Liver (tissue), 9 donors: ENCODE measurements around the gene MLEC. TPM values are rescaled to one million over a fixed set of nuclear protein-coding genes. Genes with fewer than 3 reads are reported as not detected.

ENCODE experiments used
- DNase-seq: peaks from one replicate; pipeline ENCODE4 v3.0.0-alpha.2; 2017; ENCODE audit warnings: low spot score
- H3K27ac ChIP-seq, 2 donors: one replicate each; pipeline ENCODE4 v1.7.0; 2013; ENCODE audit warnings: inconsistent platforms in 2 of 2, low read length in 2 of 2, control low read depth in 1 of 2, low read depth in 1 of 2, mild to moderate bottlenecking in 1 of 2
- H3K27me3 ChIP-seq, 4 donors: one replicate each; pipeline versions ENCODE4 v1.6.1 to v1.7.0; 2013; ENCODE audit warnings: low read length in 3 of 4, inconsistent platforms in 1 of 4, mild to moderate bottlenecking in 1 of 4, moderate library complexity in 1 of 4; ENCODE audit not compliant: control insufficient read depth in 4 of 4, insufficient read depth in 4 of 4
- H3K36me3 ChIP-seq, 4 donors: one replicate each; pipeline versions ENCODE4 v1.6.1 to v1.7.0; 2013; ENCODE audit warnings: low read length in 3 of 4, mild to moderate bottlenecking in 3 of 4, low read depth in 1 of 4, moderate library complexity in 1 of 4; ENCODE audit not compliant: control insufficient read depth in 4 of 4, insufficient read depth in 3 of 4
- H3K4me1 ChIP-seq, 4 donors: one replicate each; pipeline versions ENCODE4 v1.6.1 to v1.7.0; 2013; ENCODE audit warnings: low read length in 3 of 4, mild to moderate bottlenecking in 3 of 4, moderate library complexity in 1 of 4; ENCODE audit not compliant: control insufficient read depth in 4 of 4, insufficient read depth in 4 of 4
- H3K4me3 ChIP-seq, 3 donors: one replicate each; pipeline versions ENCODE4 v1.6.1 to v1.7.0; 2013; ENCODE audit warnings: low read length in 3 of 3, control low read depth in 1 of 3, low read depth in 1 of 3, mild to moderate bottlenecking in 1 of 3
- H3K9ac ChIP-seq, 2 donors: one replicate each; pipeline ENCODE4 v1.7.0; 2013; ENCODE audit warnings: low read length in 2 of 2, mild to moderate bottlenecking in 2 of 2, moderate library complexity in 2 of 2, control low read depth in 1 of 2, low read depth in 1 of 2
- H3K9me3 ChIP-seq, 4 donors: one replicate each; pipeline versions ENCODE4 v1.6.1 to v1.7.0; 2013; ENCODE audit warnings: low read length in 3 of 4; ENCODE audit not compliant: control insufficient read depth in 4 of 4
- EGR1 ChIP-seq, 2 donors: IDR thresholded peaks; 2 replicates each; pipeline ENCODE4 v1.6.1; 2016 to 2018; ENCODE audit warnings: antibody characterized with exemption in 2 of 2, low read depth in 2 of 2
- FOXA1 ChIP-seq: IDR thresholded peaks from 2 replicates; pipeline ENCODE4 v1.6.1; 2016; ENCODE audit warnings: antibody characterized with exemption
- FOXA2 ChIP-seq: IDR thresholded peaks from 2 replicates; pipeline ENCODE4 v1.6.1; 2016; ENCODE audit warnings: antibody characterized with exemption
- GABPA ChIP-seq, 2 donors: IDR thresholded peaks in 1 of 2; conservative IDR thresholded peaks in 1 of 2; 2 replicates each; pipeline ENCODE4 v1.6.1; 2016; ENCODE audit warnings: antibody characterized with exemption in 2 of 2, mild to moderate bottlenecking in 1 of 2, moderate library complexity in 1 of 2
- HNF4A ChIP-seq, 2 donors: conservative IDR thresholded peaks; 2 replicates each; pipeline ENCODE4 v1.6.1; 2016; ENCODE audit warnings: antibody characterized with exemption in 2 of 2, mild to moderate bottlenecking in 2 of 2
- HNF4G ChIP-seq: IDR thresholded peaks from 2 replicates; pipeline ENCODE4 v1.6.1; 2016; ENCODE audit warnings: antibody characterized with exemption
- JUND ChIP-seq, 2 donors: IDR thresholded peaks; 2 replicates each; pipeline ENCODE4 v1.6.1; 2016; ENCODE audit warnings: antibody characterized with exemption in 2 of 2
- NR2F2 ChIP-seq: IDR thresholded peaks from 2 replicates; pipeline ENCODE4 v1.6.1; 2016; ENCODE audit warnings: antibody characterized with exemption
- RAD21 ChIP-seq, 2 donors: IDR thresholded peaks; 2 replicates each; pipeline ENCODE4 v1.6.1; 2016; ENCODE audit warnings: antibody characterized with exemption in 2 of 2, mild to moderate bottlenecking in 2 of 2
- RXRA ChIP-seq, 2 donors: IDR thresholded peaks; 2 replicates each; pipeline ENCODE4 v1.6.1; 2017 to 2018; ENCODE audit warnings: antibody characterized with exemption in 2 of 2, mild to moderate bottlenecking in 1 of 2
- SP1 ChIP-seq: IDR thresholded peaks from 2 replicates; pipeline ENCODE4 v1.6.1; 2018; ENCODE audit warnings: antibody characterized with exemption, mild to moderate bottlenecking
- TAF1 ChIP-seq: conservative IDR thresholded peaks from 2 replicates; pipeline ENCODE4 v1.6.1; 2016; ENCODE audit warnings: antibody characterized with exemption, mild to moderate bottlenecking
- YY1 ChIP-seq: IDR thresholded peaks from 2 replicates; pipeline ENCODE4 v1.6.1; 2016; ENCODE audit warnings: antibody characterized with exemption, mild to moderate bottlenecking
- ZBTB33 ChIP-seq: IDR thresholded peaks from 2 replicates; pipeline ENCODE4 v1.6.1; 2016; ENCODE audit warnings: antibody characterized with exemption
- WGBS: extraction: QIAGEN DNeasy Blood & Tissue Kit; methylation state at CpG from one replicate; pipeline ENCODE4 v1.1.7; 2013; 5-methylcytosine and 5-hydroxymethylcytosine counted together
- polyA plus RNA-seq, 2 donors: library from polyadenylated mRNA; stranded (reverse) in 1 of 2; unstranded in 1 of 2; fragments of 200-250 nt in 1 of 2; fragments of >200 nt in 1 of 2; fragmentation: Nextera tagmentation in 1 of 2; extraction: Ambion mirVana in 1 of 2; gene quantifications; one replicate each; pipeline versions ENCODE4 v1.2.1 to v1.2.3, GENCODE V29; 2013 to 2015
- total RNA-seq, 2 donors: library from RNA; depleted of rRNA; stranded (reverse); fragments of >200 nt; gene quantifications; one replicate each; pipeline ENCODE4 v1.2.3, GENCODE V29; 2014
- TF ChIP-seq, protein P1 (sequence below): IDR thresholded peaks from 2 replicates; pipeline ENCODE4 v1.6.1; 2016; ENCODE audit warnings: antibody characterized with exemption
- TF ChIP-seq, protein P2 (sequence below): fragments of 150-350 bp; IDR thresholded peaks from 2 replicates; pipeline ENCODE4 v1.5.1; 2017; ENCODE audit warnings: improper control_type of control experiment, low read depth, low read length; ENCODE audit not compliant: missing input control
- TF ChIP-seq, protein P3 (sequence below): IDR thresholded peaks from 2 replicates; pipeline ENCODE4 v1.6.1; 2016; ENCODE audit warnings: antibody characterized with exemption
- donor health status: healthy.
- donor health status: healthy.
- donor health status: healthy.
- donor health status: healthy.
- donor health status: healthy.

Gene MLEC
- total and polyA plus RNA-seq, 4 donors = 61.4 to 170 (median 115) TPM

- H3K4me1 ChIP-seq = no peaks in the 10 kb centered on the region
- H3K36me3 ChIP-seq = no peaks in the 10 kb centered on the region
- H3K9me3 ChIP-seq = no peaks in the 10 kb centered on the region
- no peak overlapping the region for H3K9ac ChIP-seq
- no peak overlapping the region for H3K27ac ChIP-seq
- no peak for DNase-seq
- H3K4me3 ChIP-seq = no peak overlapping the region
- TF ChIP-seq HNF4A (conservative IDR thresholded peaks at IDR 0.05) (no peak), TAF1 (no peak), HNF4G (no peak), YY1 (no peak), SP1 (no peak), GABPA (IDR thresholded peaks at IDR 0.05 in 1 of 2, conservative IDR thresholded peaks at IDR 0.05 in 1 of 2) (no peak), RAD21 (IDR thresholded peaks at IDR 0.05) (no peak), EGR1 (IDR thresholded peaks at IDR 0.05; ENCODE audit: low read depth in 2 of 2) (no peak), JUND (IDR thresholded peaks at IDR 0.05) (no peak), FOXA1 (no peak), RXRA (IDR thresholded peaks at IDR 0.05) (no peak), NR2F2 (no peak), ZBTB33 (no peak)
- TF ChIP-seq, protein P1, sequence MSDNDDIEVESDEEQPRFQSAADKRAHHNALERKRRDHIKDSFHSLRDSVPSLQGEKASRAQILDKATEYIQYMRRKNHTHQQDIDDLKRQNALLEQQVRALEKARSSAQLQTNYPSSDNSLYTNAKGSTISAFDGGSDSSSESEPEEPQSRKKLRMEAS = no peak
- TF ChIP-seq, protein P2, sequence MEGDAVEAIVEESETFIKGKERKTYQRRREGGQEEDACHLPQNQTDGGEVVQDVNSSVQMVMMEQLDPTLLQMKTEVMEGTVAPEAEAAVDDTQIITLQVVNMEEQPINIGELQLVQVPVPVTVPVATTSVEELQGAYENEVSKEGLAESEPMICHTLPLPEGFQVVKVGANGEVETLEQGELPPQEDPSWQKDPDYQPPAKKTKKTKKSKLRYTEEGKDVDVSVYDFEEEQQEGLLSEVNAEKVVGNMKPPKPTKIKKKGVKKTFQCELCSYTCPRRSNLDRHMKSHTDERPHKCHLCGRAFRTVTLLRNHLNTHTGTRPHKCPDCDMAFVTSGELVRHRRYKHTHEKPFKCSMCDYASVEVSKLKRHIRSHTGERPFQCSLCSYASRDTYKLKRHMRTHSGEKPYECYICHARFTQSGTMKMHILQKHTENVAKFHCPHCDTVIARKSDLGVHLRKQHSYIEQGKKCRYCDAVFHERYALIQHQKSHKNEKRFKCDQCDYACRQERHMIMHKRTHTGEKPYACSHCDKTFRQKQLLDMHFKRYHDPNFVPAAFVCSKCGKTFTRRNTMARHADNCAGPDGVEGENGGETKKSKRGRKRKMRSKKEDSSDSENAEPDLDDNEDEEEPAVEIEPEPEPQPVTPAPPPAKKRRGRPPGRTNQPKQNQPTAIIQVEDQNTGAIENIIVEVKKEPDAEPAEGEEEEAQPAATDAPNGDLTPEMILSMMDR = no peak
- 79% methylated on average over 5 of the region's 5 CpGs for WGBS
- no peaks in the 10 kb centered on the region for H3K27me3 ChIP-seq
Measured at GRCh38 chr12:120663741-120664140, 23.2 kb upstream of the MLEC start.

DNA sequence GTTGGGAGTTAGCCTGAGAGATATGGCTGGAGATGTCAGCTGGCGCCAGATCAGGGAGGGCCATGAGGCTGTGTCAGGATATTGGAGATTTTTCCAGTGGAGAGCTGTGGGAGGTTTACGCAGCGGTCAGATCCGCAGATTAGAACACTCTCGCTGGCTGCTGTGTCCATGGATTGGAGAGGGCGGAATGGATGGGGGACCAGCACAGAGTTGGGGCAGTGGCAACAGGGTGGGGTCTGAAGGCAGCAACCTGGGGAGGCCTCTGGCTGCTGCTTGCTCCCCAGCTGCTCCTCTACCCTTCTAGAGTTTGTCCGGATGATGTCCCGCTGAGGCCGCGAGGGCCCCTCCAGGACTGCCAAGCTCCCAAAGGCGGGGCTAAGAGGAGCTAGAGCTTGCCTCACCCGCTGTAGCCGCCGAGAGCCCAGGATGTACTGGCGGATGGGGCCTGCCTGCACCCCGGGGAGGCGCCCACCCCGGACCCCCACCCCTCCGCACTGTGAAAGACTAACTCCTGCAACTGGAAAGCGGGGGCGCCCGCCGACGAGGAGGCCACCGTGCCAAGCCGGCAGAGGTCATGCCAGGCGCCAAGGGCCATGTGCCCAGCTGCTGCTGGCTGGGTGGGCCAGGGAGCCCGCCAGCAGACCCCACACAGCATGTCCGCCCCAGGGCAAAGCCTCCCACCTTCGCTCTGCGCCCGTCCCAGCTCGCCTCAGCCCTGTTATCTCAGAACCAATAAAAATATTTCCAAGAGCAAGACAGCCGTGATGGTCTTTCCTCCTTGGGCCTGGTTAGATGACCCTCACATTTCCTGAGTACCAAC, 20.2 kb upstream of the MLEC start:
- H3K27ac ChIP-seq = no peak overlapping the region
- no peak overlapping the region for H3K4me3 ChIP-seq
- DNase-seq = no peak
- 89% methylated on average over 34 of the region's 34 CpGs for WGBS
- no peak overlapping the region for H3K9ac ChIP-seq
- no peaks in the 10 kb centered on the region for H3K27me3 ChIP-seq
- H3K4me1 ChIP-seq = no peaks in the 10 kb centered on the region
- H3K9me3 ChIP-seq = no peaks in the 10 kb centered on the region
- no peaks in the 10 kb centered on the region for H3K36me3 ChIP-seq
- TF ChIP-seq RAD21 (IDR thresholded peaks at IDR 0.05) (no peak), HNF4A (conservative IDR thresholded peaks at IDR 0.05) (no peak), ZBTB33 (no peak), GABPA (IDR thresholded peaks at IDR 0.05 in 1 of 2, conservative IDR thresholded peaks at IDR 0.05 in 1 of 2) (no peak), JUND (IDR thresholded peaks at IDR 0.05) (no peak), HNF4G (no peak), RXRA (IDR thresholded peaks at IDR 0.05) (no peak), FOXA2 (no peak)
- TF ChIP-seq, protein P3, sequence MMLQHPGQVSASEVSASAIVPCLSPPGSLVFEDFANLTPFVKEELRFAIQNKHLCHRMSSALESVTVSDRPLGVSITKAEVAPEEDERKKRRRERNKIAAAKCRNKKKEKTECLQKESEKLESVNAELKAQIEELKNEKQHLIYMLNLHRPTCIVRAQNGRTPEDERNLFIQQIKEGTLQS = no peak
- TF ChIP-seq, protein P1 = no peak
